Measurements from ENCODE around the gene C3orf33. TPM values are rescaled to one million over a fixed set of nuclear protein-coding genes. Genes with fewer than 3 reads are reported as not detected.

The C3orf33 gene
- polyA plus RNA-seq, 1 donor from 2014 or later = 2.1 TPM

DNA sequence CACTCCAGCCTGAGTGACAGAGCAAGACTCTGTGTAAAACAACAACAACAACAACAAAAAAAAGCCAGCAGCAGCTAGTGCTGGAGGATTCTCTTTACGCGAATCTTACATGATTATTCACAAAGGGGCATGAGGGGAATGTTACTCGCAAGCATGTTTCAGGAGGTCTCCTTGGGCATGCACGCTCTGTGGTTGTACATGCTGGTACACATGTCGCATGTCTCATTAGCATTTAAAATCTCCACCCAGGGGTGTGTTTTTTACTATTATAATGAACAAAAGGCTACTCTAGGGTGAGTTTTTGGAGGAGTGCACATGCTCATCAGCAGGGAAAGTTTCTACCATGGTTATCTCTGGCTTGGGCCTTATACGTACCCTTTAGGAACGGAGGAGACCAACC is 48.5 kb downstream of the C3orf33 start:
- Mint-ChIP-seq H3K4me3 (no peak overlapping the region), H3K4me1 (no peaks in the 10 kb centered on the region), H3K27ac (no peak overlapping the region), H3K36me3 (peaks cover 7% of the 10 kb centered on the region), H3K27me3 (no peaks in the 10 kb centered on the region), H3K9me3 (no peaks in the 10 kb centered on the region)

DNA sequence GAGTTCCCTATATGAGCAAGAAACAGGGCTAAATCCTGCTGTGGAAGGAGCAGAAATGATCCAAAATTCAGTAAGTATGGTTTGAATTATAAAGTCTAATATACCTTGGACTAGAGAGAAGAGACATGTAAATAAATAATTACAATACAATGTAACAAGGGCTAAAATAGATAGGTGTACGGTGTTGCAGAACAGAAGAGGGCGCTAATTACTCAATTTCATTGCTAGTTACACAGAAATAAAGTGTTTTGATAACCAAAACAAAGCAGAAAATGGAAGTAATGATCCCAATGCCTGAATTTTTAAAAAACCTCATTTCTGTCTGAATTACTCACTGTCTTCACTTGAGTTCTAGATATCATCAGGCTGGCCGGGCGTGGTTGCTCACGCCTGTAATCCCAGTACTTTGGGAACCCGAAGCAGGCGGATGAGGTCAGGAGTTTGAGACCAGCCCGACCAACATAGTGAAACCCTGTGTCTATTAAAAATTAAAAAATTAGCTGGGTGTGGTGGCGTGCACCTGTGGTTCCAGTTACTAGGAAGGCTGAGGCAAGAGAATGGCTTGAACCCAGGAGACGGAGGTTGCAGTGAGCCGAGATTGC is 52.9 kb downstream of the C3orf33 start:
- no peaks in the 10 kb centered on the region for H3K9me3 Mint-ChIP-seq
- H3K27ac Mint-ChIP-seq = no peak overlapping the region
- no peaks in the 10 kb centered on the region for H3K27me3 Mint-ChIP-seq
- peaks cover 2% of the 10 kb centered on the region for H3K36me3 Mint-ChIP-seq
- no peak overlapping the region for H3K4me3 Mint-ChIP-seq
- H3K4me1 Mint-ChIP-seq = no peaks in the 10 kb centered on the region

DNA sequence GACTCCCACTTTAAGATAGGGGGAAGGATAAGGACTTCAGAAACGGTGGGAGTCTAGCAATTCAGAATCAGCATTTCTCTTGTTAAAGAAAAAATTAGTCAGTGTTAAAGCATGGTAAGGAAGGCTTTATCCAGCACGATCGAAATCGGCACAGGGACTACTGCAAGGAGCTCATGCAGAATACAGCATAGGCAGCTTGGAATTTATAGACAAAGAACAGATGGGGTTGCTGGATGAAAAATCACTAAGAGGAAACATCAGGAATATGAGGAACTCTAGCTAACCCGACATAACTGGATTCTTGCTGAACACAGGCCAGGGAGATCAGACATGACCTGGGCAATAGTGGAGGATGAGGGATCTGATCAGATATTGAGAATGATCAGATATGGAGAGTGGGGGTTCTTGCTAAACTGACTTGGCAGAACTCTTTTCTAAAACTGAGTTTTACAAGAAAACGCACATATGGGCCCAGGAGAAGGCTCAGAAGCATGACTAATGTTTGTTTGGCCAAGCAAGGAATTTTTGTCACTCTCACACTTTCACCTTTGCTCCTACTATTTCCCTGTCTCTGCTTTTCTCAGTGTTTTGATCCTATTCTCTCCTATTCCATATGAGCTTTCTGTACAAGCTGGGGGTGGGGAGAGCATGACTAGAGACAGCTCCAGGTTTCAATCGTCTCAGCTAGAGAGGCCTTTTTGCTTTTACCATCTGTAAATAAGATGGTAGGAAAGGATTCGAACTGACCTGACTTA is 57.3 kb downstream of the C3orf33 start:
- Mint-ChIP-seq H3K27ac (no peak overlapping the region), H3K9me3 (no peaks in the 10 kb centered on the region), H3K4me1 (peaks cover 5 to 22% (median 15%) of the 10 kb centered on the region in 3 donors), H3K36me3 (no peaks in the 10 kb centered on the region), H3K27me3 (peaks cover 13% of the 10 kb centered on the region), H3K4me3 (no peak overlapping the region)

GRCh38 chr3:155747946-155748290 is 58.2 kb downstream of the C3orf33 start:
- H3K4me1 Mint-ChIP-seq = peaks cover 8 to 26% (median 18%) of the 10 kb centered on the region in 3 donors
- no peaks in the 10 kb centered on the region for H3K9me3 Mint-ChIP-seq
- H3K36me3 Mint-ChIP-seq = no peaks in the 10 kb centered on the region
- H3K4me3 Mint-ChIP-seq = no peak overlapping the region
- peaks cover 18% of the 10 kb centered on the region for H3K27me3 Mint-ChIP-seq
- H3K27ac Mint-ChIP-seq = no peak overlapping the region

DNA sequence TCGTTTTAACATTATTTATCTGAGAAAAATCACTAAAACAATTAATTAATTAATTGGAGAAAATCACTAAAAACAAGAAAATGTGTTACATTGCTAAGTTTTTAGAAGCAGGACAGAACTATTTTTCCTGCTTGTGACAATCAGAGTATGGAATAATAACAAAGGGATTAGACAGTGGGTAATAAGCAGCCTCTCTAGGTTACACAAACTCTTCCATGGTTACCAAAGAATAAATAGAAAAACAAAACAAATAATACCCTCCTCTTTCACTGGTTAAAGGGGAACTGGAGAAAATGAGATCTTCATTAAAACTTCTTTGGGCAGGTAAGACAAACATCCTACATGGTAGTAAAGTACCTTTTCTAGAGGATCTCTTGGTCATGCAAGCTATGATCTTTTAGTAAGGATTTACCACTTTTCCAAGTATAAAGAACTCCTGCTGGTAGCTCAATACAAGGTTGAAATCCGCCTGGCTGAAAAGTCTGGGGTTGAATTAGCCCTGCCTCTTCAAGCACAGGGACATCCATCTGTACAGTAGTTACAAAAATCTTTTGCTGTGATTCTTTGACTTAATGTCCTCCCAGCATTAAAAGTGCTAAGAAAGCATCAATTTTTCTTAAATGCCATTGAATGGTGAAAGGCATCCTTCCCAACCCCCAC is 58.7 kb downstream of the C3orf33 start:
- H3K36me3 Mint-ChIP-seq = no peaks in the 10 kb centered on the region
- H3K9me3 Mint-ChIP-seq = peaks cover 0 to under 1% (median 0%) of the 10 kb centered on the region in 3 donors
- peak overlapping the region in 1 of 3 donors; percentile 55 for H3K27ac Mint-ChIP-seq
- H3K27me3 Mint-ChIP-seq = peaks cover 23% of the 10 kb centered on the region
- H3K4me3 Mint-ChIP-seq = peak overlapping the region in 1 of 4 donors; percentile 8
- peaks cover 8 to 26% (median 18%) of the 10 kb centered on the region in 3 donors for H3K4me1 Mint-ChIP-seq

GRCh38 chr3:155746703-155747102 is 59.4 kb downstream of the C3orf33 start:
- H3K4me1 Mint-ChIP-seq = peaks cover 8 to 26% (median 18%) of the 10 kb centered on the region in 3 donors
- no peak overlapping the region for H3K27ac Mint-ChIP-seq
- H3K36me3 Mint-ChIP-seq = no peaks in the 10 kb centered on the region
- H3K9me3 Mint-ChIP-seq = peaks cover 0 to 2% (median 0%) of the 10 kb centered on the region in 3 donors
- peaks cover 24% of the 10 kb centered on the region for H3K27me3 Mint-ChIP-seq
- peak overlapping the region in 2 of 4 donors; percentile 8 to 65 for H3K4me3 Mint-ChIP-seq

DNA sequence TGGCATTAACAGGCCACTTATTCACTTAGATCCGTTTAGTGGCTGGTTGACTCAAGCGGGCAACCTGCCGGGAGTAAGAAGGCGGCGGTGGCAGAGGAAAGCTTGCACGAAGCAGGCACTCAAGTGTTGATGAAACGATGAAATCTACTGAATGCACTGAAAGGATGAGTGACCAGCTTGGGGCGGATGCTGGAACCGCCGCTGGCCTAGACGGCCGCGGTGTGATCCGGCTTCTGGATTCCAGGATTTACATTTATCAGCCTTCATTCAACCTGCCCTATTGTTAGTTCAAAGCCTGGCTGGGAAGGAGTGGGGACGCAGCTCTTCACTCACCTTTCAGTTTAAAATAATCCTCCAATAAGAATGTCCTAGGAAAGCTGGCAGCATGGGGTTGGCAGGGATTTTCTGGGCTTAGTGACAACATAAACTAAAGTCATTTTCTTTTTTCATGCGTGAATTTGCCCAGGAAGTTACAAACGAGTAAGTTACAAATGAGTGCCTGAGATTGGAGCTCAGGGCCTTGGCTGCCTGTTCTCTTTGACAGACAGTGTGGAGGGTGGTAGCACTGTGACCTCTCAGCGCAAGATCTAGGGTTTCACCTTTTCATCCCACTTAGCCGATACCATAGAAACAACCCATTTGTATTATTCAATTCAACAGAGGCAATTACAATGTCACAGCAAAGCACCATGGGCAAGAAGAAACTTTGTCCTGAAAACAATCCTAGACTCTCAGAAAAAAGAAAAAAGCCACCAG is 60.1 kb downstream of the C3orf33 start:
- H3K4me3 Mint-ChIP-seq = peak overlapping the region; percentile 62 to 97 (median 86)
- H3K36me3 Mint-ChIP-seq = no peaks in the 10 kb centered on the region
- H3K27me3 Mint-ChIP-seq = peaks cover 26% of the 10 kb centered on the region
- peaks cover 0 to 2% (median 0%) of the 10 kb centered on the region in 3 donors for H3K9me3 Mint-ChIP-seq
- peaks cover 8 to 26% (median 18%) of the 10 kb centered on the region in 3 donors for H3K4me1 Mint-ChIP-seq
- no peak overlapping the region for H3K27ac Mint-ChIP-seq

DNA sequence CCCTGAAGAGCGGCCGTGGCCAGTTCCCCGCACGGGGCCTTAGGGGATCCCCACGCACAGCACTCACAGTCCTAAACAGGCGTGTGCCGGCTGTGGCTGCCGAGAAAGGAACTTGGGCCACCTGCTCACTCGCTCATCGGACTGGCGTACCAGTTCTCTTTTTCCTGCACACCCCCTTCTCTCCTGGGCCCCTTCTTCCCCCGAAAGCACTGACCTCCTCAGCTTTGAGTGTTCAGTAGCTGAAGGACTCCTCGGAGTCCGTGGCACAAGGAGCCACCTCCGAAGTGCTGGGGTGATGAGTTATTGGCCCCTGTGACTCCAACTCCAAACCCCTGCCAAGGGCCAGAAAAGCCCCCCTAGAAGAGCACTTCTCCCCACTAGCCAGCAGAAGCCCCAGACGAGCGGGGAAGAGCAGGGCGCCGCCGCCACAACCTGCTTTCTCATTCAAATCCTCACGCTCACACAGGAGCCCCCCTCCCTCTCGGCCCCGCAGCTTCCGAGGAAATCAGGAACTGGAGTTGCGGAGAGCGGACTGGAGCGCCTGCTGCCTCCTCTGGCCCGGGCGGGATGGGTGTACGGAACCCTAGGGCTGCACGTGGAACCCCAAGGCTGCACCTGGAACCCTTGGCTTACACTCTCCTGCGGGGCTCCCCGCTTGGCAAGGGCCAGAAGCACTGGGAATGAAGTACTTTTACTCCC is 61.3 kb downstream of the C3orf33 start, which contains the start of gene PLCH1:
Gene PLCH1, minus strand, starts transcription at position 446 of the 699 bp plus-strand sequence. CDS start 40,847 bp downstream, outside the sequence.
- Mint-ChIP-seq H3K27ac (peak within 1 kb of the TSS in 1 of 3 donors; percentile 65), H3K9me3 (peaks cover 0 to 2% (median 0%) of the 10 kb centered on the region in 3 donors), H3K27me3 (peaks cover 29% of the 10 kb centered on the region), H3K4me3 (peak within 1 kb of the TSS; percentile 89 to 97 (median 96)), H3K36me3 (no peaks in the 10 kb centered on the region), H3K4me1 (peaks cover 8 to 26% (median 18%) of the 10 kb centered on the region in 3 donors)

DNA sequence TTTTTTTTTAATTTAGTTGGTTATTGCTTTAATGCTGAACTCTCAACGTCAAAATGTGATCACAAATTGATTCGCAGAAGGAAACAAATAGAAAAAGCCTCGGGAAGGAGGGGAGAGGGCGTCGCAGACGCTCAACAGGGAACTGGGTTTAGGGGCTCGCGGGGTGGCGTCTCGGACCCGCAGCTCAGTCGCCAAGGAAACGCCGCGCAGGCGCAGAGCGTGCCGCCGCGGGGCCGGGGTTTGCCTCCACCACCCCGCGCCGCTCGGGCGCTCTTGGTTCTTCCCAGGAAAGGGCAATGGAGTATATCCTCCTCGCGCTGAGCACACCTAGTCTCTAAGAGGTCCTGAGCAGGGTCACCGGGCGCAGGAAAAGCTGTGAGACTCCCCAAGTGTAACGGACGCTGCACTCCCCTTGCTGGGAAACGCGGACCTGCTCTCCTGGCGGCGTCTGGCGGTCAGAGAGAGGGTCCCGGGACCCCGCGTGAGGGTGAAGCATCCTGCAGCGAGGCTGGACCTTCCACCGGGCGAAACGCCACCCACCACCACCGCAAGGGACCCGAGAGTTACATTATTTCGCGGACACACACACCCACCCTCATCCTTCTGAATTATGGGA is 62.0 kb downstream of the C3orf33 start:
- Mint-ChIP-seq H3K4me3 (peak overlapping the region; percentile 89 to 97 (median 96)), H3K4me1 (peaks cover 8 to 28% (median 20%) of the 10 kb centered on the region in 3 donors), H3K36me3 (no peaks in the 10 kb centered on the region), H3K9me3 (peaks cover 0 to 2% (median 0%) of the 10 kb centered on the region in 3 donors), H3K27me3 (peaks cover 32% of the 10 kb centered on the region), H3K27ac (peak overlapping the region in 1 of 3 donors; percentile 65)

GRCh38 chr3:155743606-155744005 is 62.5 kb downstream of the C3orf33 start:
- Mint-ChIP-seq H3K9me3 (peaks cover 0 to 2% (median 0%) of the 10 kb centered on the region in 3 donors), H3K4me3 (peak overlapping the region; percentile 89 to 97 (median 96)), H3K27me3 (peaks cover 34% of the 10 kb centered on the region), H3K36me3 (no peaks in the 10 kb centered on the region), H3K4me1 (peaks cover 8 to 31% (median 21%) of the 10 kb centered on the region in 3 donors), H3K27ac (peak overlapping the region in 1 of 3 donors; percentile 65)

DNA sequence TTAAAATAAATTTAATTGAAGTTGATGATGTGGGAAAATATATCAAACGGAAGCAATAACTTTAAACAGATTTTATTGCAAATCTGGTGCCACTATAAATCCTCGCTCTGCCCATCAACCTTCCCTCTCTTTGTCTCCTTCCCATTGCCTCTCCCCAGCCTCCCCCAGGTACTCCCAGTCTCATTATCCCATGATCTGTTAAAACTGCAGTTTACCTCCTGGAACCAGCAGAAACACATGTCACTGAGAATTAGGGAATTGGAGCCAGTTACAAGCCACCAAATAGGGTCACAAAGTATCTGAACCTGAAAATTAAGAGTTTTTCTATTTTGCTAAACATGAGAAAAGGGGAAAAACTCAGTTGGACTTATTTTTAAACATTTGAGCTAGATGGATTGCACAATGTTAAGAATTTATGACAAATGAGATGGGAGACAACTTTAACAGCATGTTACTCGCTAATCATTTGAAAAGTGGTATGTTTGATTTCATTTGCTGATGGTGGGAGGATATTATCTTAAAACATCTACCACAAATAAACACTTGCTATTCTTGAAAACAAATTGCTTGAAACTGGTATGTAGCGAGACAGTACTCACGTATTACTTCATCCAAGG is 63.6 kb downstream of the C3orf33 start:
- H3K9me3 Mint-ChIP-seq = peaks cover 0 to 2% (median 0%) of the 10 kb centered on the region in 3 donors
- peaks cover 2% of the 10 kb centered on the region for H3K36me3 Mint-ChIP-seq
- H3K27me3 Mint-ChIP-seq = peaks cover 41% of the 10 kb centered on the region
- H3K4me1 Mint-ChIP-seq = peaks cover 12 to 35% (median 25%) of the 10 kb centered on the region in 3 donors
- H3K4me3 Mint-ChIP-seq = peak overlapping the region in 3 of 4 donors; percentile 54 to 75 (median 57)
- peak overlapping the region in 1 of 3 donors; percentile 24 for H3K27ac Mint-ChIP-seq

DNA sequence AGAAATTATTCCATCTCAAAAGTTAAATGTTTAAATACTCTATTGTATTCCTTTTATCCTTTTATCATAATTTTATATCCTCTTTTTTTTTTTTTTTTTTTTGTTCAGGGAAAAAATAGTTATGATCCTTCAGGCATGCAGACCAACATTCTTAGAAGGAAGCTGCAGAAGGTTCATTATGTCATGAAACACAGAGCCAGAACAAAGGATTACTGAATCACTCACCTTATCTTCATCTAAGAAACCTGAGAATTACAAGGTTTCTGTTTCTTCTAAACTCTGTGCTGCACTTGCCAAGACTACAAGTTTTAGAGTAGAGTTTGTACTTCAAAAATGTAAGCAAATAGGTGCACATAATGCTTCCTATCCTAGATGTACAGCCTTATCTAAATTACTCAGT is 64.5 kb downstream of the C3orf33 start:
- peaks cover 2% of the 10 kb centered on the region for H3K36me3 Mint-ChIP-seq
- H3K4me3 Mint-ChIP-seq = no peak overlapping the region
- H3K9me3 Mint-ChIP-seq = peaks cover 0 to 2% (median 0%) of the 10 kb centered on the region in 3 donors
- peaks cover 39% of the 10 kb centered on the region for H3K27me3 Mint-ChIP-seq
- peaks cover 12 to 34% (median 25%) of the 10 kb centered on the region in 3 donors for H3K4me1 Mint-ChIP-seq
- no peak overlapping the region for H3K27ac Mint-ChIP-seq

GRCh38 chr3:155741101-155741500 is 65.0 kb downstream of the C3orf33 start:
- peaks cover 39% of the 10 kb centered on the region for H3K27me3 Mint-ChIP-seq
- H3K9me3 Mint-ChIP-seq = peaks cover 0 to 2% (median 0%) of the 10 kb centered on the region in 3 donors
- no peak overlapping the region for H3K27ac Mint-ChIP-seq
- H3K4me3 Mint-ChIP-seq = peak overlapping the region in 1 of 4 donors; percentile 8
- peaks cover 2% of the 10 kb centered on the region for H3K36me3 Mint-ChIP-seq
- peaks cover 12 to 33% (median 23%) of the 10 kb centered on the region in 3 donors for H3K4me1 Mint-ChIP-seq
